ENCODE results near the gene TMEM214.

The TMEM214 gene, protein sequence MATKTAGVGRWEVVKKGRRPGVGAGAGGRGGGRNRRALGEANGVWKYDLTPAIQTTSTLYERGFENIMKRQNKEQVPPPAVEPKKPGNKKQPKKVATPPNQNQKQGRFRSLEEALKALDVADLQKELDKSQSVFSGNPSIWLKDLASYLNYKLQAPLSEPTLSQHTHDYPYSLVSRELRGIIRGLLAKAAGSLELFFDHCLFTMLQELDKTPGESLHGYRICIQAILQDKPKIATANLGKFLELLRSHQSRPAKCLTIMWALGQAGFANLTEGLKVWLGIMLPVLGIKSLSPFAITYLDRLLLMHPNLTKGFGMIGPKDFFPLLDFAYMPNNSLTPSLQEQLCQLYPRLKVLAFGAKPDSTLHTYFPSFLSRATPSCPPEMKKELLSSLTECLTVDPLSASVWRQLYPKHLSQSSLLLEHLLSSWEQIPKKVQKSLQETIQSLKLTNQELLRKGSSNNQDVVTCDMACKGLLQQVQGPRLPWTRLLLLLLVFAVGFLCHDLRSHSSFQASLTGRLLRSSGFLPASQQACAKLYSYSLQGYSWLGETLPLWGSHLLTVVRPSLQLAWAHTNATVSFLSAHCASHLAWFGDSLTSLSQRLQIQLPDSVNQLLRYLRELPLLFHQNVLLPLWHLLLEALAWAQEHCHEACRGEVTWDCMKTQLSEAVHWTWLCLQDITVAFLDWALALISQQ

DNA sequence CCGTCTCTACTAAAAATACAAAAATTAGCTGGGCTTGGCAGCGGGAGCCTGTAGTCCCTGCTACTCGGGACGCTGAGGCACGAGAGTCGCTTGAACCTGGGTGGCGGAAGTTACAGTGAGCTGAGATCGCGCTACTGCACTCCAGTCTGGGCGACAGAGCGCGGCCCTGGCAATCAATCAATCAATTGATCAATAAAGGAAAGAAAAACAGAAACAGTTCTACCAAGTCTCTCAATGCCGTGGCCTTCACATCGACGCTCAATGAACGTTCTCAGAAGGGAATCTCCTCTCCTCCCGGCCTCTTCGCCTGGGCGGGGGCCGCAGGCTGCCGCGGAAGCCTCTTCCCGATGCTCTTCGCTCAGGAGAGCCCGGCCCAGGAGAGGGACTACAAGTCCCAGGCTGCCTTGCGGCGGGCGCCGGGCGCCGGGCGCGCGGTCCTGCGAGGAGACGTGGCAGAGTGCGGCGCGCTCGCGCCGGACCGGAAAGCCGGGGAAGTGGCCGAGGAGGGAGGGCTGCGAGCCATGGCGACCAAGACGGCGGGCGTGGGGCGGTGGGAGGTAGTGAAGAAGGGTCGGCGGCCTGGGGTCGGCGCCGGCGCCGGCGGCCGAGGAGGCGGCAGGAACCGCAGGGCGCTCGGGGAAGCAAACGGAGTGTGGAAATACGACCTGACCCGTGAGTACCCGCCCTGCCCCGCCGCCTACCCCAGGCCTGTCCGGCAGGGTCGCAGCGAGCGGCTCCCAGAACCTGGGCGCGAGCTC lies at the start of gene TMEM214:
TSS of gene TMEM214 (plus strand) at position 471 of the 758 bp plus-strand sequence. CDS start at position 522, 51 bp downstream.
- peak; percentile 81 to 89 for DNase-seq

DNA sequence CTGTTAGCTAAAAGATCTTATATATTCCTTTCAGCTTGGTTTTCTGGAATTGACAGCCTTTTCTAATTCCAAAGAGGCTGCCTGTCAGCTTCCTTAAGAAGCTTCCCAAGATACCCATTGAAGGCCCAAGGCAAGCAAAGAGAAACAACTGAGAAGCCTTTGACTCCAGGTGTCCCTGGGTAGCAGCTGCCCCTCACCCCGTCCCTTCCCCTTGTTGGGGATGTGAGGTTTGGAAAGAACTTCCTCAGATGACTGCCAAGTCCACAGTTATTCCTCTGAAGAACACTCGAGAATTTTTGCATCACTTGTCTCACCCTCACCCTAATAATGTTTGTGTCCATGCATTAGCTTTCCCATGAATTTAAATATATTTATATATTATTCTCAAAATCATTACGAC lies 49.0 kb upstream of the TMEM214 start:
- no peak for DNase-seq

DNA sequence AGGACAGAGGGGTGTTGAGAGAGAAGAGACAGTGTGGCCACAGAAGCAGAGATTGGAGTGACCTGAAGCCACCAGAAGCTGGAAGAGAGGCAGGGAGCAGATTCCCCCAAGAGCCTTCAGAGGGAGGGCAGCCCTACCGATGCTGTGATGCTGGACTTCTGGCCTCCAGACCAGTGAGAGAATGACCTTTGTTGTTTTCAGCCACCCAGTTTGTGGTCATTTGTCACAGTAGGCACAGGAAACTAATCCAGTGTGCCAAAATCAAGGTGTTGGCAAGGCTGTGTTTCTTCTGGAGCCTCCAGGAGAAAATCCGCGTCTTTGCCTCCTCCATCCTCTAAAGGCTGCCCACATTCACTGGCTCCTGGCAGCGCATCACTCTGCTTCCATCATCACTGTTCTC lies 47.0 kb upstream of the TMEM214 start:
- DNase-seq: no peak

DNA sequence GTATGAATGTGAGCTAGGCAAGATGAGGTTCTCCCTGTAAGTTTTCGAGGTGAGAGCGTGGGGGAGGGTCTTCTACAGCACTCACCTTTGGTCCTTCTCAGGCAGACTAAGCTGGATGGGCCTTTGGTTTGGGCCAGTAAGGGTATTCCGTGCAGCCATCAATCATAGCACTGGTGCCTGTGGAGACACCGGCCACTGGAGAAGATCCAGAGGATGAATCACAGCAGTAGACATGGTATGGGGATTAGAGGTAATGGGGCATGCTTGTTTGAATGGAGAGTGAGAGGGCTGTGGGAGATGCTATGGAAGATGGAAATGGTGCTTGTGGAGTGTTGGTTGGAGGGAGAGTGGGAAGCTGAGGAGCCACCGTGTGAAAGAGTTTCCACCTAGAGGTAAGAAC lies 46.2 kb upstream of the TMEM214 start:
- DNase-seq: no peak

DNA sequence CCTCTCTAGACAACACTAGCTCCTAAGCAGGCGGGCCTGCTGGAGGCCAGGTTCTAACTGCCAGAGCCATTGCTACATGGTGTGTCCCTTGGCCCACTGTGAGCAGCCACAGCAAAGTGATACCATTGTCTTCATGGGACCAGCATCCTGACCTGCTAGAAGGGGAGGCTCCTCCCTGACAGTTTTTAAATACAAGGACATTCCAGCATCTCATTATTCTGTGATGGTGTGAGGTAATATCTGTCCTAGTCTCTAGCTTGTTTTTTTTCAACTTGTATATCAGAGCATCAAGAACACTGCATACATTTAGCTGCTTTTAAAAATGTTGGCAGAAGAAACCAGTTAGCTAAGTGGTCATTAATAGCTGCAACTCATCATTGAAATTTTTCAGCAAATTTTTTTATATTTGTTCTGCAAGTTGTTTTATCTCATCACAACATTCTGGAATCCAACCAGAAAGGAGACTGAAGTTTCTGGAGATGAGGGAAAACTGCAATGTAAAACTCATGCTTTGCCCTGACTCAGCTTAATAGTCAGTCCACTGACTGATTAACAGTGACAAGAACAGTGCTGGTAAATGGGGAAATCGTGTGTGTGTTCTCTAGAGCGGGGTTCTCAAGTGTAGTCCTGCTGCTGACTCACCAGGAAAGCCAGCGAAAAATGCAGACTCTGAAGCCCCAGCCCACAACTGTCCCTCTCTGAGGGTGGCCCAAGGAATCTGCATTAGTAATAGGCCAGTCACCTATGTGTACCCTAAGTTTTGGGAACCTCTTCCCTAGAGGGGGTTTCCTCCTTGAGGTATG lies 44.5 kb upstream of the TMEM214 start:
- DNase-seq: no peak

DNA sequence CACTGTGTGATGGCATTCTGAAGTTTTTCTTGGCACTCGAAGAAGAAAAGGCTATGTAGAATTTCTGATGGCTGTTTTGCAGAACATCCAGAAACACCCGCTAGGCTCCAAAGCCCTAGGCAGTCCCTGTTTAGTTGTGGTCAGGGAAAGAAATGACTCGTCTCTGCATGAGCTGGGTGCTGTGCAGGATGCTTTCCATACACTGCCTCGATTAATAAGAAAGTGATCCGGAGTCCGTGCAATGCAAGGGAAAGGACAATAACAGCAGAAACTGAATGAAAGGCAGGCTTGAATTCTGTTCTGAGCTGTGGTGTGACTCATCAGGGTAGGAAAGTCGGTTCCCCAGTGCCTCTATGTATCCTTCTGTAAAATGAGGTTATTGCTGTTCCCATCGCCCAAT lies 43.6 kb upstream of the TMEM214 start:
- no peak for DNase-seq

DNA sequence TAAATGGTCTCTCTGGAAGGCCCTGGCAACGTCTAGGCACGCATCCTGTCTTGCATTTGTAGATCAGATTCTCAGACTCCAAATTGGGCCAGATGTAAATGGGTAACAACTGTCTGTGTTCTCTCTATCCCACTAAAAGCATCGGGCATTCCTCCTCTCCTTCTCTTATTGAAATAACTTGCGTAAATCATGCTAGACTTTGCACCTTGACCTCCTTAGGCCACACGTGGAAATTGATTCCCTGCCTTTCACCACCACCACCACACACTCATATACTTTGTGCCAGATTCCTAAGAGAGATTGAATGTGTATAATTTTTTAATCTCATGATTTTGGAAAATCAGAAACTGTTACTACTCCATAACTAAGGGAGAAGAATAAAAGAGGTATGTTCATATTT lies 41.0 kb upstream of the TMEM214 start:
- no peak for DNase-seq

DNA sequence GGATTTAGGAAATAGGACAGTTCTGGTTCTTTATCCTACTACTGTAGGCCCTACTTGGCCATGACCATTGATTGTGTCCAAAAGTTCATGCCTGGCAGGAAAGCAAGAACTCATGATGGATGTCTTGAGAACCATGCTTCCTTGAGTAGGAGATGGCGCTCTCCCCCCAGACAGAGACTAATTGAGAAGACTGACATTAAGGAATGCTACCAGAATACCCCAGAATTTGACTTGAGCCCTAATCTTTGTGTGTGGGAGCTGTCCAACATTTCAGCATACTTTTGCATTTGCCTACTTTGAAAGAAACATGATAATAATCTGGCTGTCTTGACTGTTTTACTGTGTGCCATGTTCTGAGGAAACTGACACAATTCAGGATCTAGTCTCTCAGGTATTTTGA lies 39.0 kb upstream of the TMEM214 start:
- DNase-seq: no peak

DNA sequence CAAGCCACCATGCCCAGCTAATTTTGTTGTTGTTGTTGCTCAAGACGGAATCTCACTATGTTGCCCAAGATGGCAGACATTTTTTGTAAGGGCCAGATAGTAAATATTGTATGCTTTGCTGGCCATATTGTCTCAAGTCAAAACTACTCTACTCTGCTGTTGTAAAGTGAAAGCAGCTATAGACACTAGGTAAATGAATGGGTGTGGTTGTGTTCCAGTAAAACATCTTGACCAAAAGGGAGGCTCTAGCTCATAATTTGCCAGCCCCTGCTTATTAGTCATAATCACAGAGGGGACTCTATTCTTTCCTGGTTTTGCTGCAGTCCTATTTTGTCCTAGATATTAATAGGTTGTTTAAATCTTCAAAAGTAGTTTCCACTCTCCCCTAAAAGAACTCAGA lies 37.8 kb upstream of the TMEM214 start:
- no peak for DNase-seq

DNA sequence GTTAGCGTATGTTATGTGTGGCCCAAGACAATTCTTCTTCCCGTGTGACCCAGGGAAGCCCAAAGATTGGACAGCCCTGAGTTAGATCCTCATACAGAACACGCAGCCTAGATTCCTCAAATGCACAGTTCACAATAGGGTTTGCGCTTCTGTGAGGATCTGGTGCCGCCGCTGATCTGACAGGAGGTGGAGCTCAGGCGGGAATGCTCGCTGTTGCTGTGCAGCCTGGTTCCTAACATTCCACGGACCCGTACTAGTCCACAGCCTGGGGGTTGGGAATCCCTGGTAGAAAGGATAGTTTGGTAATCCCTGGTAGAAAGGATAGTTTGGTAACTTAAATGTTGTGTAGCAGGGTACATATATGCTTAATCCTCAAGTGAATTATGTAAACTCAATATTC lies 35.4 kb upstream of the TMEM214 start:
- no peak for DNase-seq

DNA sequence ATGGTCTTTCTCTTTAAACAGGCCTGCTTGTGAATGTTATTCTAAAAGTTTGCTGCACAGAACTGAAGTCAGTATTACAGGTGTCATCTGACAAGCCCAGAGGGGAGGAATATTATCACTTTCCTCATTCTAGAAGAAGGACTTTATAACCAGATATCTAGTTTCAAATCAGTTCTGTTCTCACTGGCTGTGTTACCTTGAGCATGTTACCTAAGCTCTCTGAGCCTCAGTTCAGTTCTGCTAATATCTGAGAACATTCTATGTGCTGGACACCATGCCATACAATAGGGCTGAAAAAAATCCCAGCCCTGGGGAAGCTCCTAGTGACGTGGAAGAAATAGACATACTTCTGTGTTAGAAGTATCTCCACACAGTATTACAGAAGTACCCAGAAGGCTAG lies 34.4 kb upstream of the TMEM214 start:
- DNase-seq: no peak

DNA sequence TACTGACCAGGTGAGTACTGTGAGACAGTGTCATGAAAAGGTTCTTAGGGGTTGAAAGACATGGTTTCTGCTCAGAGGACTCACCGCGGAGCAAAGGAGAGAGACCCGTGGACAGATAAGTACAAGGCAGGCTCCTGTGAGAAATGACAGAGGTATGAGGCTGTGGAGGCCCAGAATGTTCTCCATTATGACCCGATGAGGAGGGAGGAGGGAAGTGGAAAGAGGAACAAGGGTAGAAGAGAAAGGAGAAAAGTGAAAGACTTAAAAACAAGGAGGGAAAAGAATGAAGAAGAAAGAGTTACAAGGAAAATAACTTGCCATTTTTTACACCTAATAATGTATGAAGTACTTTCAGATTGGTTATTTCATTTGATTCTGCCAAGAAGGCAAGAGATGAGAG lies 32.5 kb upstream of the TMEM214 start:
- DNase-seq: no peak

DNA sequence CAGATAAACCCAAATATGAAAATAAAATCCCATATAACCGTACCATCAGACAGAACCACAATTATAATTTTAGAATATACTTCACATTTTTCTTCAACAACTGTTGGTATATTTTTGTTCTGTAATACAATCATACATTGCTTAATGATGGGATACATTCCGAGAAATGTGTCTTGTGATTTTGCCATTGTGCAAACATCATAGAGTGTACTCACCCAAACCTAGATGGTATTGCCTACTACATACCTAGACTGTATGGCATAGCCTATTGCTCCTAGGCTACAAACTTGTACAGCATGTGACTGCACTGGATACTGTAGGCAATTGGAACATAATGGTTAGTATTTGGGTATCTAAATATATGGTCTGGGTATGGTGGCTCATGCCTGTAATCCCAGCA lies 31.8 kb upstream of the TMEM214 start:
- DNase-seq: no peak

DNA sequence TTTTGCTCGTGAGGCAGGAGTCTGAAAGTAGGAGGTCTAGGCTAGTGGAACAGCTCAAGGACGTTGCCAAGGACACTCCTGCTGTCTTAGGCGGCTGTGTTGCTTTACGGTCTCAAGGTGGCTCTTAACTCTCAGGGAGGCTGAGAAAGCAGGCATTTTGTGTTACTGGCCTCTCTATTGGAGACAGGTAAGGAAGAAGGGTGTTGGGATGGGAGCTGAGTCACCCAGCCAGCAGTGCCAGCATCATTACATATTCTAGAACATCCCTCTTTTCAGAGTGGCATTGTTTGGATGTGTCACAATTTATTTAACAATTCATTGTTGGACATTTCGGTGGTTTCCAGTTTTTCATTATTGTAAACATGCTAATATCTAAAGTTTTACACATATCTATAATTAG lies 30.8 kb upstream of the TMEM214 start:
- DNase-seq: no peak

DNA sequence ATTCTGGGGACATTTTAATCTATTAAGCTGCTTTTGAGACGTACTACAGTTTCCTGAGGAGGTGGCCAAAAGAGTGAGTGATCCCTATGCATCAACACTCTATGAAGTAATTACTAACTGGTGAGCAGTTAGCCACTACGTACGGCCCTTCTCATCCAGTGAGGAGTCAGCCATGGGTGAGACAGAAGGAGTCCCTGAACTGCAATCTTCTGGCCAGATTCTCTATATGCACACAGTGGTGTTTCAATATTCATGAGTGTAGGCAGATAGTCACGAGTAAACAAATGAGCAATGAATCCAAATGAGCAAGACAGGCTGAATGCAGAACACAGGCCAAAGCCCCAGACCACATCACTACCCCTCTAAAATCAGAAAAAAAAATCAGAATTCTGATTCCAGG lies 29.8 kb upstream of the TMEM214 start:
- DNase-seq: no peak

DNA sequence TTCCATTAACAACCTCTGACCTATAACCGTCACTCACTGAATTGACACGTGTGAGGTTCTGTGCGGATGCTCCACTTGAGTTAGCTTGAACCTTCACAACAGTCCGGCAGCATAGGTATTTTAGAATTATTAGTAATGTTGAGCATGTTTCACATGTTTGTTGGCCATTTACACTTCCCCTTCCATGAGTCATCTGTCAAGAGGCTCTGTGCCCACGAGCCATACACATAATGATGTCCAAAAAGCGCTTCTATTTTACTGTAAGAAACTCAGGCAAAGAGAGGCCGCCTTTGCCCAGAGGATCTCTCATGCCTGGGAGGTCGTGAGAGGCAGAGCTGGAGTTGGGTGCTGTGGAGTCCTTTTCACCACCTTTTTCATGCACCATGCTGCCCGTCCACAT lies 28.9 kb upstream of the TMEM214 start:
- no peak for DNase-seq

DNA sequence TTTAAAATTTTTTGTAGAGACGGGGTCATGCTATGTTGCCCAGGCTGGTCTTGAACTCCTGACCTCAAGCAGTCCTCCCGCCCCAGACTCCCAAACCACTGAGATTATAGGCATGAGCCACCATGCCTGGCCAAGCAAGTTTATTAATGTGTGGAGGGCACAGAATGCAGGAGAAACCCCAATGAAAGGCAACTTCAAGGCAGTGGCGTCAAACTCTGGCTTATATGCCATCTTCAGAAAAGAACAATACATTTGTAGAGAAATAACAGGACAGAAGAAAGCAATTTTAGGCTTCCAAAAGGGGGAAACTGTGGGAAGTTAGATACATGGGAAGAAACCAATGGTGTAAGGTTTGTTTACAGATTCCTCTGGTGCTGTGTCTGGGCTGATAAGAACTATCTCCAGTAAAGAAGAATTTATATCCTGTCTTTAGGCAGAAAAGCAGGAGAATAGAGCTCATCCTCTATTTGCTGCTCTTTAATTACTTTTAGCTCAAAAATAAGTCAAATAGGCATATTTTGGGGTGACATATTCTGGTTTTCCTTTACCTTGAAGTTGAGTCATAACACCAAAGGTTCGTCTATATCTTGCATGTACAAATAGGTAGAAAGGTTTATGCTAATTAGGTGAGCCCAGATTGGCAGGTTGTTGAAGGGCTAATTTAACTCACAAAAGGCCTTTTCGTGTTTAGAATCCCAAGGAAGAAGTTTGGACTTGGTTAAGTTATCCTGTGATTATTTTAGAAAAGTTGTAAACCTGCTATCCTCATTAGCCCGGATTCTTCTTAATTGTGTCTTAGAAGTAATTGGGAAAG lies 26.0 kb upstream of the TMEM214 start:
- no peak for DNase-seq

DNA sequence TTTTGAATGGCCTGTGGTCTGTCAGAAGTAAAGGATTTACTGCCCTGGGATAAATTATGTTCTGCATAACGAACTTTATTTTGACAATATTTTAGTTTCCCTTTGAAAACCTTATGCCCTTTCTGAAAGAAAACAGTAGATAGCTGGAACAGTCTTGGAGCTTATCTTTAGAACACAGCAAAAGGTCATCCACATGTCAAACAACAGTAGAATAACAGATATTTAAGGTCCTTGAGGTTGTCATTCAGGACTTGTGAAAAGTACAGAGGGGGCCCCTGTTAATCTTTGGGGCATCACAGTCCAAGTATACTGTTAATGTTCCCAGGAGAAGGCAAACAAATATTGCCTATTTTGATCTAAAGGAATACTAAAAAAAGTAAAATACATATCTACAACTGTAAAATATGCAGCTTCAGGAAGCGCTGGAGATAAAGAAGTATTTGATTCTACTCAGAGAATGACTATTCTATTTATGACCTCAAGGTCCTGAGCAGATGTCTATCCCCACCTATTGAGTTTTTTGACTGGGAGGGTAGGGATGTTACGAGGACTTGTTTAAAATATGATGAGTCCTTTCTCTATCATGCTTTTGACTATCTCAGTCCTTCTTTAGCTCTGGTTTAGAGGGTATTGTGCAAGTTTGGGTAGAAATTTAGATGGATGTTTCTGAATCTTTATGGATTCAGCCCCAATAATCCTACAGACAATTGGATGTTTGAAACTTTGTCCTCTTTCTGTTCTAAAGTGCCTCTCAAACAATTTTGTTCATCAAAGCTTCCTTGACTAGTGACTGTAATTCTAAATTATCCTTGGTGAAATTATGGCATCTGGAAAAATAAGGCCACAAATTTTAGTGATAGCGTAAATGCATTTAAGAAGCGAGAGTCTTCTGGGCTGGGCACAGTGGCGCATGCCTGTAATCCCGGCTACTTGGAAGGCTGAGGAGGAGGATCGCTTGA lies 25.1 kb upstream of the TMEM214 start:
- DNase-seq: no peak

DNA sequence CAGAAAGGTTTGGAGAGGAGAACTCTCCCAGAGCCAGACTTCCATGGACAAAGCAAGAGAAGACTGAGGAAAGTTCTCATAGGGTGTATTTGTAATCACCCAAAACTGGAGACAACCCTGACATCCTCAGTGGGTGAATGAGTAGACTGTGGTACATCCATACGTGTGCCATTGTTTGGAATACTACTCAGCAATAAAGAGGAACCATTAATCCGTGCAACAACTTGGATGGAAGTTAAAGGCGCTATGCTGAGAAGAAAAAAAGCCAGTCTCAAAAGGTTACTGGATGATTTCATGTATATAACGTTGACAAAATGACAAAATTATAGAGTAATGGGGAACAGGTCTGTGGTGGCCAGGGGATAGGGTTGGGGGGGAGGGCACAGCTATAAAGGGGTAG lies 24.1 kb upstream of the TMEM214 start:
- no peak for DNase-seq

DNA sequence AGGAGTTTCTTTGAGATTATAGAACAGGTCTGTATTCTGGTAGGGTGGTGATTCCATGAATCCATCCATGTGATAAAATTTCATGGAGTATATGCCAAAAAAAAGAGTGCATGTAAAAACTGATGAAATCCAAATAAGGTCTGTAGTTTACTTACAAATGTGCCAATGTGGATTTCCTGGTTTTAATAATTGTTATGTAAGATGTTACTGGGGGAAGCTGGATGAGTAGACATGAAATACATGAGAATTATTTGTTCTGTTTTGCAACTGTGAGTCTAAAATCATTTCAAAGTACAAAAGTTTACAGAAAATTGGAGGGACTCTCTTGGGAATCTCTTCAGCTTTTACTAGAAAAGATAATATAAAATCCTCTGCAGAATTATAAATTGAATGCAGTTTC lies 23.7 kb upstream of the TMEM214 start:
- DNase-seq: no peak

DNA sequence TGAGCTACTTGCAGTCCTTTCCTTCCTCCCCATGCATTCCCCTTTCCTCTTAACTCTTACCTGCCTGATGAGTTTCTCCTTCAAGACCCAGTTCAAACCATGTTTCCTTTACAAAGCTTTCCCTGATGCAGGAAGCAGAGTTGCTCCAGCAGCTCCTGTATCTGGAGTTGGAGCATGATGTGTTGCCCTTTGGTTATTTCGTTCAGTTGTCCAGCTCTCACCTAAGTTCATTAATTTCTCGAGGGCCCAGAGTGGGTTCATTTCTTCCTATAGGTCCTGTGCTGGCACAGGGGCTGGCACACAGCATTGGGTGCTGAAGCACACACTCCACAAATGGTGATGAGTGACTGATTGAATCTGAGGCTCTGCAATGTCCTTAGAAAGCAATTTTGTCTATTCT lies 23.0 kb upstream of the TMEM214 start:
- no peak for DNase-seq
